HEK293 (cell line): ENCODE measurements around the gene CTBP2.

Experiments
- CTCF ChIA-PET: fragments of 350-600 bp; formaldehyde crosslinking; extraction: SDS; loops from one replicate; lab custom pipeline; 2021; ENCODE audit warnings: antibody characterized with exemption; lab: Yijun Ruan, JAX
- POLR2A ChIA-PET: fragments of 300-600 bp; formaldehyde crosslinking; extraction: SDS; loops from one replicate; lab custom pipeline; 2020; ENCODE audit warnings: antibody characterized with exemption, inconsistent platforms; lab: Yijun Ruan, JAX
- H3K27ac ChIP-seq: fragments of 200-500 bp; sonication (Bioruptor generic); 2 replicates; pipeline ENCODE4 v1.5.1; 2014; ENCODE audit warnings: low read depth, low read length, control low read depth, inconsistent platforms; ENCODE audit errors: extremely low read depth
- H3K36me3 ChIP-seq, 2 experiments: fragments of 200-500 bp in 1 of 2; sonication (Bioruptor generic) in 1 of 2; 1 replicate in 1 of 2; 2 replicates in 1 of 2; pipeline ENCODE4 v1.5.1; 2014 to 2017; ENCODE audit warnings: inconsistent platforms in 2 of 2, low read length in 2 of 2; ENCODE audit not compliant: control insufficient read depth in 2 of 2, insufficient read depth in 1 of 2
- H3K4me1 ChIP-seq: fragments of 200-500 bp; sonication (Bioruptor generic); 2 replicates; pipeline ENCODE4 v1.5.1; 2014; ENCODE audit warnings: mild to moderate bottlenecking, low read length, inconsistent platforms; ENCODE audit not compliant: control insufficient read depth, insufficient read depth
- H3K4me3 ChIP-seq: 2 replicates; pipeline ENCODE4 v1.5.1; 2011; ENCODE audit warnings: low read depth, mild to moderate bottlenecking, control low read depth, low read length, moderate library complexity
- H3K9me3 ChIP-seq: fragments of 200-500 bp; sonication (Bioruptor generic); 2 replicates; pipeline ENCODE4 v1.5.1; 2014; ENCODE audit warnings: low read depth, low read length, inconsistent platforms; ENCODE audit not compliant: control insufficient read depth, insufficient read depth
- BCL11B ChIP-seq: fragments of 450-650 bp; formaldehyde crosslinking; IDR thresholded peaks from 2 replicates; pipeline ENCODE4 v1.5.1; 2016; ENCODE audit warnings: low read depth, missing biosample characterization, missing genetic modification characterization
- CTCF ChIP-seq: fragments of 450-650 bp; formaldehyde crosslinking; IDR thresholded peaks from 2 replicates; pipeline ENCODE4 v1.5.1; 2016; ENCODE audit warnings: missing biosample characterization, missing genetic modification characterization
- GLI4 ChIP-seq: fragments of 450-650 bp; formaldehyde crosslinking; IDR thresholded peaks from 2 replicates; pipeline ENCODE4 v1.5.1; 2016; ENCODE audit warnings: missing biosample characterization, missing genetic modification characterization
- GLIS2 ChIP-seq: fragments of 450-650 bp; formaldehyde crosslinking; IDR thresholded peaks from 2 replicates; pipeline ENCODE4 v1.5.1; 2016; ENCODE audit warnings: missing biosample characterization, missing genetic modification characterization
- IKZF3 ChIP-seq: fragments of 450-650 bp; IDR thresholded peaks from 2 replicates; pipeline ENCODE4 v1.5.0; 2018; ENCODE audit warnings: missing biosample characterization, mild to moderate bottlenecking, missing genetic modification characterization, moderate library complexity
- INSM2 ChIP-seq: fragments of 450-650 bp; formaldehyde crosslinking; IDR thresholded peaks from 2 replicates; pipeline ENCODE4 v1.5.1; 2016; ENCODE audit warnings: missing biosample characterization, missing genetic modification characterization
- MYNN ChIP-seq: fragments of 450-650 bp; formaldehyde crosslinking; IDR thresholded peaks from 2 replicates; pipeline ENCODE4 v1.5.1; 2016; ENCODE audit warnings: missing biosample characterization, missing genetic modification characterization, borderline replicate concordance
- REST ChIP-seq: fragments of 450-650 bp; formaldehyde crosslinking; IDR thresholded peaks from 2 replicates; pipeline ENCODE4 v1.5.1; 2016; ENCODE audit warnings: missing biosample characterization, missing genetic modification characterization
- SCRT2 ChIP-seq: fragments of 450-650 bp; formaldehyde crosslinking; IDR thresholded peaks from 2 replicates; pipeline ENCODE4 v1.5.1; 2016; ENCODE audit warnings: missing biosample characterization, missing genetic modification characterization
- YY1 ChIP-seq: fragments of 450-650 bp; formaldehyde crosslinking; IDR thresholded peaks from 2 replicates; pipeline ENCODE4 v1.5.1; 2018; ENCODE audit warnings: missing biosample characterization, missing genetic modification characterization
- ZBTB48 ChIP-seq: fragments of 450-650 bp; formaldehyde crosslinking; IDR thresholded peaks from 2 replicates; pipeline ENCODE4 v1.5.1; 2016; ENCODE audit warnings: missing biosample characterization, missing genetic modification characterization
- ZNF114 ChIP-seq: fragments of 450-650 bp; formaldehyde crosslinking; IDR thresholded peaks from 2 replicates; pipeline ENCODE4 v1.5.0; 2017; ENCODE audit warnings: missing biosample characterization, missing genetic modification characterization
- ZNF184 ChIP-seq: fragments of 450-650 bp; IDR thresholded peaks from 2 replicates; pipeline ENCODE4 v1.5.1; 2018; ENCODE audit warnings: missing biosample characterization, mild to moderate bottlenecking, missing genetic modification characterization
- ZNF214 ChIP-seq: fragments of 450-650 bp; formaldehyde crosslinking; IDR thresholded peaks from 2 replicates; pipeline ENCODE4 v1.5.1; 2017; ENCODE audit warnings: missing biosample characterization, mild to moderate bottlenecking, missing genetic modification characterization, borderline replicate concordance
- ZNF223 ChIP-seq: fragments of 450-650 bp; formaldehyde crosslinking; IDR thresholded peaks from 2 replicates; pipeline ENCODE4 v1.5.1; 2016; ENCODE audit warnings: missing biosample characterization, missing genetic modification characterization
- ZNF335 ChIP-seq: fragments of 450-650 bp; formaldehyde crosslinking; conservative IDR thresholded peaks from 2 replicates; pipeline ENCODE4 v1.5.1; 2016; ENCODE audit warnings: missing biosample characterization, missing genetic modification characterization
- ZNF423 ChIP-seq: fragments of 450-650 bp; formaldehyde crosslinking; IDR thresholded peaks from 2 replicates; pipeline ENCODE4 v1.5.1; 2016; ENCODE audit warnings: missing biosample characterization, missing genetic modification characterization
- ZNF664 ChIP-seq: fragments of 450-650 bp; formaldehyde crosslinking; IDR thresholded peaks from 2 replicates; pipeline ENCODE4 v1.5.1; 2016; ENCODE audit warnings: missing biosample characterization, missing genetic modification characterization
- ZNF670 ChIP-seq: fragments of 450-650 bp; formaldehyde crosslinking; IDR thresholded peaks from 2 replicates; pipeline ENCODE4 v1.5.1; 2016; ENCODE audit warnings: missing biosample characterization, missing genetic modification characterization, low read depth
- ZNF677 ChIP-seq: fragments of 450-650 bp; IDR thresholded peaks from 2 replicates; pipeline ENCODE4 v1.5.0; 2018; ENCODE audit warnings: missing biosample characterization, mild to moderate bottlenecking, missing genetic modification characterization, moderate library complexity
- ZNF837 ChIP-seq: fragments of 450-650 bp; formaldehyde crosslinking; IDR thresholded peaks from 2 replicates; pipeline ENCODE4 v1.5.1; 2016; ENCODE audit warnings: missing biosample characterization, missing genetic modification characterization
- ZNF843 ChIP-seq: fragments of 450-650 bp; formaldehyde crosslinking; IDR thresholded peaks from 2 replicates; pipeline ENCODE4 v1.5.1; 2016; ENCODE audit warnings: missing biosample characterization, missing genetic modification characterization
- ZXDB ChIP-seq: fragments of 450-650 bp; formaldehyde crosslinking; IDR thresholded peaks from 2 replicates; pipeline ENCODE4 v1.5.1; 2016; ENCODE audit warnings: missing biosample characterization, missing genetic modification characterization
- TF ChIP-seq, protein P1 (sequence below): fragments of 450-650 bp; formaldehyde crosslinking; IDR thresholded peaks from 2 replicates; pipeline ENCODE4 v1.5.1; 2016; ENCODE audit warnings: missing biosample characterization, missing genetic modification characterization
- TF ChIP-seq, protein P2 (sequence below): fragments of 450-650 bp; formaldehyde crosslinking; IDR thresholded peaks from 2 replicates; pipeline ENCODE4 v1.5.1; 2016; ENCODE audit warnings: missing biosample characterization, missing genetic modification characterization
- TF ChIP-seq, protein P3 (sequence below): fragments of 450-650 bp; IDR thresholded peaks from 2 replicates; pipeline ENCODE4 v1.5.1; 2018; ENCODE audit warnings: missing biosample characterization, mild to moderate bottlenecking, missing genetic modification characterization

The CTBP2 gene

DNA sequence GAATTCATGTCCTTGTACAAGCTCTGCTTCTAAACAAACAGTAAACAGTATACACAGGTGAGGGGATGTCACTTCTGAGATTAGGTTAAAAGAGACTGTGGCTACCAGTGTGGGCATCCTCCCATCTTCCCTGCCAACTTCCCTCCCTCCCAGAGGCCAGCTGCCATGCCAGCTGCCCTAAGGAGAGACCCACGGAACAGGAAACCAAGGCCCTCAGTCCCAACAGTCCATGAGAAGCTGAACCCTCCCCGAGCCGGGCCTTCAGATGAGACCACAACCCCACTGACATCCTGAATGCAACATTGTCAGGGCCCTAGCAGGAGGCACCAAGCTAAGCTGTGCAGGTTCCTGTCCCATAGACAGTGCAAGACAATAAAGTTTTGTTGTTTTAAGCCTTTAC is 106.1 kb downstream of the CTBP2 start (continued):
- no peak for TF ChIP-seq INSM2
- TF ChIP-seq CTCF (tag by site-specific recombination): no peak
- TF ChIP-seq, protein P1, sequence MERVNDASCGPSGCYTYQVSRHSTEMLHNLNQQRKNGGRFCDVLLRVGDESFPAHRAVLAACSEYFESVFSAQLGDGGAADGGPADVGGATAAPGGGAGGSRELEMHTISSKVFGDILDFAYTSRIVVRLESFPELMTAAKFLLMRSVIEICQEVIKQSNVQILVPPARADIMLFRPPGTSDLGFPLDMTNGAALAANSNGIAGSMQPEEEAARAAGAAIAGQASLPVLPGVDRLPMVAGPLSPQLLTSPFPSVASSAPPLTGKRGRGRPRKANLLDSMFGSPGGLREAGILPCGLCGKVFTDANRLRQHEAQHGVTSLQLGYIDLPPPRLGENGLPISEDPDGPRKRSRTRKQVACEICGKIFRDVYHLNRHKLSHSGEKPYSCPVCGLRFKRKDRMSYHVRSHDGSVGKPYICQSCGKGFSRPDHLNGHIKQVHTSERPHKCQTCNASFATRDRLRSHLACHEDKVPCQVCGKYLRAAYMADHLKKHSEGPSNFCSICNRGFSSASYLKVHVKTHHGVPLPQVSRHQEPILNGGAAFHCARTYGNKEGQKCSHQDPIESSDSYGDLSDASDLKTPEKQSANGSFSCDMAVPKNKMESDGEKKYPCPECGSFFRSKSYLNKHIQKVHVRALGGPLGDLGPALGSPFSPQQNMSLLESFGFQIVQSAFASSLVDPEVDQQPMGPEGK (tag by site-specific recombination): no peak
- no peak for TF ChIP-seq GLI4 (tag by site-specific recombination)
- no peak for TF ChIP-seq ZBTB48 (tag by site-specific recombination)

- H3K9me3 ChIP-seq: no peaks in the 10 kb centered on the region
- CTCF ChIA-PET: no interaction called here
These were observed 108.2 kb downstream of the CTBP2 start for GRCh38 chr10:125052146-125052545.

GRCh38 chr10:125050383-125050782 is 110.0 kb downstream of the CTBP2 start:
- CTCF ChIA-PET: no interaction called here
- POLR2A ChIA-PET: interaction anchor here (0.6 kb wide), 1 partner anchor 110 kb away, joined by 3 read pairs; no protein-coding TSS in a partner anchor

More at GRCh38 chr10:125052146-125052545, 108.2 kb downstream of the CTBP2 start:
- Histone ChIP-seq H3K4me3 (no peak overlapping the region), H3K27ac (no peak overlapping the region), H3K4me1 (peaks cover 14% of the 10 kb centered on the region), H3K36me3 (no peaks in the 10 kb centered on the region)
- POLR2A ChIA-PET: no interaction called here
- TF ChIP-seq ZNF843 (tag by site-specific recombination) (no peak), ZNF423 (tag by site-specific recombination) (no peak), ZNF184 (tag by site-specific recombination) (no peak), GLIS2 (no peak), YY1 (tag by site-specific recombination) (no peak), ZNF677 (no peak)

More at GRCh38 chr10:125050383-125050782, 110.0 kb downstream of the CTBP2 start:
- no peaks in the 10 kb centered on the region for H3K36me3 ChIP-seq
- TF ChIP-seq SCRT2 (tag by site-specific recombination) (no peak), ZXDB (tag by site-specific recombination) (no peak), MYNN (tag by site-specific recombination) (no peak), ZNF670 (tag by site-specific recombination) (no peak), ZNF214 (tag by site-specific recombination) (no peak), ZNF223 (tag by site-specific recombination) (no peak), IKZF3 (tag by site-specific recombination) (no peak), ZNF114 (tag by site-specific recombination) (no peak), REST (tag by site-specific recombination) (no peak), ZNF664 (tag by site-specific recombination) (no peak), ZNF335 (tag by site-specific recombination) (no peak), BCL11B (no peak), ZNF837 (tag by site-specific recombination) (no peak)
- TF ChIP-seq, protein P2, sequence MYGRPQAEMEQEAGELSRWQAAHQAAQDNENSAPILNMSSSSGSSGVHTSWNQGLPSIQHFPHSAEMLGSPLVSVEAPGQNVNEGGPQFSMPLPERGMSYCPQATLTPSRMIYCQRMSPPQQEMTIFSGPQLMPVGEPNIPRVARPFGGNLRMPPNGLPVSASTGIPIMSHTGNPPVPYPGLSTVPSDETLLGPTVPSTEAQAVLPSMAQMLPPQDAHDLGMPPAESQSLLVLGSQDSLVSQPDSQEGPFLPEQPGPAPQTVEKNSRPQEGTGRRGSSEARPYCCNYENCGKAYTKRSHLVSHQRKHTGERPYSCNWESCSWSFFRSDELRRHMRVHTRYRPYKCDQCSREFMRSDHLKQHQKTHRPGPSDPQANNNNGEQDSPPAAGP (tag by site-specific recombination): no peak
- TF ChIP-seq, protein P3, sequence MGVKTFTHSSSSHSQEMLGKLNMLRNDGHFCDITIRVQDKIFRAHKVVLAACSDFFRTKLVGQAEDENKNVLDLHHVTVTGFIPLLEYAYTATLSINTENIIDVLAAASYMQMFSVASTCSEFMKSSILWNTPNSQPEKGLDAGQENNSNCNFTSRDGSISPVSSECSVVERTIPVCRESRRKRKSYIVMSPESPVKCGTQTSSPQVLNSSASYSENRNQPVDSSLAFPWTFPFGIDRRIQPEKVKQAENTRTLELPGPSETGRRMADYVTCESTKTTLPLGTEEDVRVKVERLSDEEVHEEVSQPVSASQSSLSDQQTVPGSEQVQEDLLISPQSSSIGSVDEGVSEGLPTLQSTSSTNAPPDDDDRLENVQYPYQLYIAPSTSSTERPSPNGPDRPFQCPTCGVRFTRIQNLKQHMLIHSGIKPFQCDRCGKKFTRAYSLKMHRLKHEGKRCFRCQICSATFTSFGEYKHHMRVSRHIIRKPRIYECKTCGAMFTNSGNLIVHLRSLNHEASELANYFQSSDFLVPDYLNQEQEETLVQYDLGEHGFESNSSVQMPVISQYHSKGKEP (tag by site-specific recombination): no peak
- H3K4me3 ChIP-seq: no peak overlapping the region
- H3K4me1 ChIP-seq: peaks cover 14% of the 10 kb centered on the region
- H3K27ac ChIP-seq: no peak overlapping the region
- H3K9me3 ChIP-seq: no peaks in the 10 kb centered on the region
